HL-60 (cell line): ENCODE results near the gene GYG2.
"Not testable (repeated sequence)": the region's sequence is repeated elsewhere in the genome, so short reads cannot be mapped to it uniquely, and the experiment has no call there.

Experiments
- DNase-seq, 2 experiments: peaks; one replicate each; pipeline ENCODE4 v3.0.0-alpha.2; 2010 to 2020; ENCODE audit warnings: low read depth in 1 of 2, low spot score in 1 of 2
- H3K27ac ChIP-seq: fragments of 250-450 bp; sonication (Bioruptor Pico); replicated peaks from 2 replicates; pipeline ENCODE4 v1.5.1; 2020; ENCODE audit warnings: mild to moderate bottlenecking, moderate library complexity
- H3K27me3 ChIP-seq: fragments of 250-450 bp; sonication (Bioruptor Pico); 2 replicates; pipeline ENCODE4 v1.5.1; 2021; ENCODE audit warnings: mild to moderate bottlenecking, moderate library complexity; ENCODE audit not compliant: insufficient read depth, poor library complexity, severe bottlenecking
- H3K4me3 ChIP-seq: replicated peaks from 2 replicates; pipeline ENCODE4 v1.5.1; 2011; ENCODE audit warnings: mild to moderate bottlenecking, control low read depth, low read length; ENCODE audit not compliant: insufficient read depth
- GABPA ChIP-seq: IDR thresholded peaks from 2 replicates; pipeline ENCODE4 v1.6.1; 2012; ENCODE audit warnings: low read depth
- POLR2AphosphoS5 ChIP-seq: IDR thresholded peaks from 2 replicates; pipeline ENCODE4 v1.6.1; 2012; ENCODE audit warnings: low read depth
- SPI1 ChIP-seq: IDR thresholded peaks from 2 replicates; pipeline ENCODE4 v1.6.1; 2012; ENCODE audit warnings: low read depth, mild to moderate bottlenecking, borderline replicate concordance
- TF ChIP-seq, protein P1 (sequence below): IDR thresholded peaks from one replicate; pipeline ENCODE4 v1.5.1; 2011; ENCODE audit warnings: low read length, control low read depth, inconsistent platforms; ENCODE audit not compliant: insufficient read depth
- TF ChIP-seq, protein P2 (sequence below): IDR thresholded peaks from 2 replicates; pipeline ENCODE4 v1.6.1; 2012; ENCODE audit warnings: low read depth; ENCODE audit not compliant: insufficient replicate concordance

The GYG2 gene

GRCh38 chrX:2921750-2922149, 93.0 kb downstream of the GYG2 start:
- TF ChIP-seq, protein P1, sequence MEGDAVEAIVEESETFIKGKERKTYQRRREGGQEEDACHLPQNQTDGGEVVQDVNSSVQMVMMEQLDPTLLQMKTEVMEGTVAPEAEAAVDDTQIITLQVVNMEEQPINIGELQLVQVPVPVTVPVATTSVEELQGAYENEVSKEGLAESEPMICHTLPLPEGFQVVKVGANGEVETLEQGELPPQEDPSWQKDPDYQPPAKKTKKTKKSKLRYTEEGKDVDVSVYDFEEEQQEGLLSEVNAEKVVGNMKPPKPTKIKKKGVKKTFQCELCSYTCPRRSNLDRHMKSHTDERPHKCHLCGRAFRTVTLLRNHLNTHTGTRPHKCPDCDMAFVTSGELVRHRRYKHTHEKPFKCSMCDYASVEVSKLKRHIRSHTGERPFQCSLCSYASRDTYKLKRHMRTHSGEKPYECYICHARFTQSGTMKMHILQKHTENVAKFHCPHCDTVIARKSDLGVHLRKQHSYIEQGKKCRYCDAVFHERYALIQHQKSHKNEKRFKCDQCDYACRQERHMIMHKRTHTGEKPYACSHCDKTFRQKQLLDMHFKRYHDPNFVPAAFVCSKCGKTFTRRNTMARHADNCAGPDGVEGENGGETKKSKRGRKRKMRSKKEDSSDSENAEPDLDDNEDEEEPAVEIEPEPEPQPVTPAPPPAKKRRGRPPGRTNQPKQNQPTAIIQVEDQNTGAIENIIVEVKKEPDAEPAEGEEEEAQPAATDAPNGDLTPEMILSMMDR: no peak
- TF ChIP-seq SPI1 (no peak), POLR2AphosphoS5 (no peak), GABPA (no peak)
- TF ChIP-seq, protein P2, sequence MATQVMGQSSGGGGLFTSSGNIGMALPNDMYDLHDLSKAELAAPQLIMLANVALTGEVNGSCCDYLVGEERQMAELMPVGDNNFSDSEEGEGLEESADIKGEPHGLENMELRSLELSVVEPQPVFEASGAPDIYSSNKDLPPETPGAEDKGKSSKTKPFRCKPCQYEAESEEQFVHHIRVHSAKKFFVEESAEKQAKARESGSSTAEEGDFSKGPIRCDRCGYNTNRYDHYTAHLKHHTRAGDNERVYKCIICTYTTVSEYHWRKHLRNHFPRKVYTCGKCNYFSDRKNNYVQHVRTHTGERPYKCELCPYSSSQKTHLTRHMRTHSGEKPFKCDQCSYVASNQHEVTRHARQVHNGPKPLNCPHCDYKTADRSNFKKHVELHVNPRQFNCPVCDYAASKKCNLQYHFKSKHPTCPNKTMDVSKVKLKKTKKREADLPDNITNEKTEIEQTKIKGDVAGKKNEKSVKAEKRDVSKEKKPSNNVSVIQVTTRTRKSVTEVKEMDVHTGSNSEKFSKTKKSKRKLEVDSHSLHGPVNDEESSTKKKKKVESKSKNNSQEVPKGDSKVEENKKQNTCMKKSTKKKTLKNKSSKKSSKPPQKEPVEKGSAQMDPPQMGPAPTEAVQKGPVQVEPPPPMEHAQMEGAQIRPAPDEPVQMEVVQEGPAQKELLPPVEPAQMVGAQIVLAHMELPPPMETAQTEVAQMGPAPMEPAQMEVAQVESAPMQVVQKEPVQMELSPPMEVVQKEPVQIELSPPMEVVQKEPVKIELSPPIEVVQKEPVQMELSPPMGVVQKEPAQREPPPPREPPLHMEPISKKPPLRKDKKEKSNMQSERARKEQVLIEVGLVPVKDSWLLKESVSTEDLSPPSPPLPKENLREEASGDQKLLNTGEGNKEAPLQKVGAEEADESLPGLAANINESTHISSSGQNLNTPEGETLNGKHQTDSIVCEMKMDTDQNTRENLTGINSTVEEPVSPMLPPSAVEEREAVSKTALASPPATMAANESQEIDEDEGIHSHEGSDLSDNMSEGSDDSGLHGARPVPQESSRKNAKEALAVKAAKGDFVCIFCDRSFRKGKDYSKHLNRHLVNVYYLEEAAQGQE: no peak
- DNase-seq: no peak
- Histone ChIP-seq H3K27ac (no peak overlapping the region), H3K27me3 (no peaks in the 10 kb centered on the region), H3K4me3 (no peak overlapping the region)

GRCh38 chrX:2924151-2924550, 95.4 kb downstream of the GYG2 start:
- TF ChIP-seq, protein P2: no peak
- no peak for TF ChIP-seq POLR2AphosphoS5
- TF ChIP-seq, protein P1: no peak
- no peak for TF ChIP-seq GABPA
- TF ChIP-seq SPI1: no peak
- no peak for DNase-seq
- no peaks in the 10 kb centered on the region for H3K27me3 ChIP-seq
- no peak overlapping the region for H3K4me3 ChIP-seq
- H3K27ac ChIP-seq: no peak overlapping the region

DNA sequence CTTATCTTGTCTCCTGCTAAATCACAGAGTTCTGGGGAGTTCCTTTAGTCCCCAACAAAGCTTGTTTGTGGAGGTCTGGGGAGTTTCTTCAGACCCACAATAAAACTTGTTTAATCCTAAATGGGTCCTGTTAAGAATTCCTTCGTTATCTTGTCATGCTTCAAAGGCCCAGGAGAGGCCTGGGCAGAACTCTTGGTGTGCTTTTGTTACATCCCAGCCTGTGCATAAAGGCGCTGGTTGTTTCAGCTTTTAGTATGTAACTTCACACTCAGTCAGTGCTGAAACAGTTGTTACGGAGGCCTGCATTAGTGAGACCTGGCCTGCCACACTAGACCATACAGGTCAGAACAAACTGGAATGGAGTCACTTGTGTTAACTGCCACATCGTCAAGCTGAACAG, 97.5 kb downstream of the GYG2 start:
- not testable (repeated sequence) for H3K27me3 ChIP-seq, H3K27ac ChIP-seq, H3K4me3 ChIP-seq, DNase-seq

DNA sequence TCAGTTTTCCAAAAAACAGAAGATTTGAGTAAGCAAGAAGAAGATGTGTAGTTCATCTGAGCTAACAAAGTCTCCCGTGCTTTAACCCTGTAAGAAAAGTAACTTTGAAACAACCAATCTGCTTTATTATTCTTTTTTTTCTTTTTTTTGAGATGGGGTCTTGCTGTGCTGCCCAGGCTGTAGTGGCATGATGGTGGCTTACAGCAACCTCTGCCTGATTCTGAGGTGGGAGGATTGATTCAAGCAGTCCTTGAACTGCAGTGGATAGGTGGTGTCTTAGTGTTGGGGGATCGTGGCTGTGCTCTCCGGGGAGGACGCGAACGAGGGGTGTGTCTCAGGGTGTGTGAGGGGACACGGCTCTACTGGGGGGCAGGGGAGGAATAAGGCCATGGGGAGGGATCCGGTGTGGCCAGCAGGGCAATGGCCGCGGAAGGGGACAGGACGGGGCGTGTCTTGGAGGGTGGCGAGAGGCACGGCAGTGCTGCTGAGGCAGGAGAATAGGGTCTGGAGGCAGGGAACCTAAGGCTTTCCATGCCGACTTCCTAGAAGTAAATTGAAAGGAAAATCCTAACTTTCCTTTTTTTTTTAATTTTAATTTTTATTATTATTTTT, 98.0 kb downstream of the GYG2 start:
- Histone ChIP-seq H3K4me3 (no peak overlapping the region), H3K27ac (no peak overlapping the region), H3K27me3 (no peaks in the 10 kb centered on the region)
- DNase-seq: no peak
- no peak for TF ChIP-seq SPI1
- TF ChIP-seq GABPA: no peak
- TF ChIP-seq, protein P1: no peak
- TF ChIP-seq, protein P2: no peak
- TF ChIP-seq POLR2AphosphoS5: no peak
